Smooth muscle cell of the brain vasculature (primary cell): ENCODE data around the gene LCP2.

Source experiments
- DNase-seq: peaks from one replicate; pipeline ENCODE4 v3.0.0-alpha.2; 2012; ENCODE audit warnings: low read depth, low spot score

The LCP2 gene

DNA sequence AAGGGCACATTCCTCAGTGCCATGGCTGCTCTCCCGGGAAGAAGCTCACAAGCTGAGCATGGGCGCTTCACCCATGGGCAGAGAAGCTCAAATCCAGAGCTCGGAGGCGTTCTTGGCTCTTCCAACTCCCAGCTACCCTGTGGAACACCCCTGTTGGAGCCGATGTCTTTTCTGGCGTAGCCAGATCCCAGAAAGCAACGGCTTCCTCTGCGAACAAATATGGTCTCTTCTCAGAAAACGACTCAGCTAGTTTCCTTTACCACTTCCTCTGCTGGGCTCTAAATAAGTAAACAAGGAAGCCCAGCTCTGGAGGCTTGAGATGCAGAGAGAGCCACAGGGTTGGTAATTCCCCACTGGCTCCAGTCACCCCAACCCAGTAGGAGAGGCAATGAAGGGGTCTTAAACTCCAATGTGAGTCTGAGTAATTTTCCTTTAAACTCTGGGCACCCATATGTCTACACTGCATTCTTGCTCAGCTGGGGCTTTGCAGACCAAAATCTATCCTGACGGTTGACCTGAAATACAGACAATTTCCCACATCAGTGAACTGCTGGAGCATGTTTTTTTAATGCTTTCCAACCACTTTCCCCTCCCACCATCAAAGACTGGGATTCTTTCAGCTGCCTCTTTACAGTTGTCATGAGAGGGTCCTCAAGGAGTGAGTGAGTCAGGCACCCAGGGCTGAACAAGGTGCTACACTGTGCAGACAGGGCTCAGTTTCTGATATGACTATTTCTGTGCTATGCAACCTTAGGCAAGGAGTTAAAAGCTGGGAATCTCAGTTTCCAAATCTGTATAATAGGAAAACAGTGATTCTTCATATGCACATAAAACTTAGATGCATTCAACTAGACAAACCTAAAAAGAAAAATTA is at the start of gene LCP2:
LCP2 (minus strand) TSS at position 189 of the 874 bp plus-strand sequence; CDS start at position 23, 166 bp downstream.
- DNase-seq = no peak

DNA sequence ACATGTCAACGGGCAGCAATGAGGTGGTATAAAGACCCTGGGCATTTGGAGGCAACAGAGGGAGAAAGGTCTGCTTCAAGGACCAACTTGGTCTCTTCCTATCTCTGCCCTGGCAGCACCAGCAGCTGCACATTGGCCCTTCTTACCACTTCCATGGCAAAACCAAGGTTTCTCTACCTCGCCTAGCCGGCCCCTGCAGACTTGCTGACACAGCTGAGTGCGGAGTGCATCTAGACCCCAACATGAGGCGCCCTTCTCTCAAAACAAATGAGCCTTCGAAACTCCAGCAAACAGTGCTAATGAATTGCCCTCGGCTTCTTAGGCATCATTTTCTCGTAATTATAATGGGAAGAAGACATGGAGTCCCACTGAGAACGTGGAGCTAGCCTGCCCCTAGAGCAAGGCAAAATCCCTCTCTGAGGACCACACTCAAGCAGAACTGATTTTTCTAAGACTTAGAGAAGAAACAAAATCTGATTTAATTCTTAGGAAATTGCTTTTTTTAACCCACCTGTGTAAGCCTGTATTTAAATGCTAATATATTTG is 49.5 kb upstream of the LCP2 start:
- no peak for DNase-seq

DNA sequence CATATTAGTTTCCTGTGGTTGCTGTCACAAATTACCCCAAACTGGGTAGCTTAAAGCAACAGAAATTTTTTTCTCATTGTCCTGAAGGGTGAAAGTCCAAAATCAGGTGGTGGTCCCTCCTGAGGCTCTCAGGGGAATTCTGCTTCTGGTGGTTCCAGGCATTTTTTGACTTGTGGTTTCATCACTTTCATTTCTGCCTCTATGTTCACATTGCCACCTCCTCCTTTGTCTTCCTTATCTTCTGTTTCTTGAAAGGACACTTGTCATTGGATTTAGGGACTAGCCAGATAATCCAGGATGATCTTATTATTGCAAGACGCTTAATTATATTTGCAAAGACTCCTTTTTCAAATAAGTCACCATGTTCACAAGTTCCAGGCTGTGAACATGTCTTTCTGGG is 48.4 kb upstream of the LCP2 start:
- DNase-seq = no peak

GRCh38 chr5:170343177-170343576 is 45.6 kb upstream of the LCP2 start:
- no peak for DNase-seq

DNA sequence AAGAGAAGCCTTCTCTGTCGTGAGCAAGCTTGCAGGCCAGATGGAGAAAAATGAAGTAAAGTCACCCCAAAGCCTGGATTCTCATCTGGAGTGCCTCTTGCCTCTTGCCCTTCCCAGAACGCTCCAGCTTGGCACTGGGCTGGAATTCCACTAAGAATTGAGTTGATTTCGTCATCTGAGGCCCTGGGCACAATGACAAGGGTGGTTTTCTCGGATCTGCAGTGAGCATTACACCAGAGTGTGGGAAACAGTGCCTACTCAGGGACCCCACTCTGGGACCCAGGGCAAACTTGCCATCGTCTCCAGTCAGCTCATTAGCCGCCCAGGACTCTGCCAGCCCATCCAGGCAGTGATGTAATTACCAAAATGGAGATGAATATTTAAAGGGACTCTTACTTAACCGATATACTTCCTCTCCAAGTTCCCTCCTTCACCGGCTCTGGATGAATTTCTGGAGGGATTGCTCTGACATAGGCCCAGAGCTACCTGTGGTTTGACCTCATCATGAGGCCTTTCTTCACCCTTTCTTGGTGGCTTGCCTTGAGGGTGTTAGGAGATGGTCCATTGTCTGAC is 44.7 kb upstream of the LCP2 start:
- DNase-seq = no peak

DNA sequence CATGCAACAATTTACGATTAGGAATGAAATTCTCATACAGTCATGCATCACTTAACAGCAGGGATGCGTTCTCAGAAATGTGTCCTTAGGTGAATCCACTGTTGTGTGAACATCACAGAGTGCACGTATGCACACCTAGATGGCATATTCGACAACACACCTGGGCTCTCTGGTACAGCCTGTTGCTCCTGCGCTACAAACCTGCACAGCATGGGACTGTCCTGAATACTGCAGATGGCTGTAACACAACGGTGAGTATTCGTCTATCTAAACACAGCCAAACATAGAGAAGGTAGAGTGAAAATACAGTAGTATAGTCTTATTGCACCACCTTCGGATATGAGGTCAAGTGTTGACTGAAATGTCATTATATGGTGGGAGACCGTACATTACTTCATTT is 44.0 kb upstream of the LCP2 start:
- no peak for DNase-seq

DNA sequence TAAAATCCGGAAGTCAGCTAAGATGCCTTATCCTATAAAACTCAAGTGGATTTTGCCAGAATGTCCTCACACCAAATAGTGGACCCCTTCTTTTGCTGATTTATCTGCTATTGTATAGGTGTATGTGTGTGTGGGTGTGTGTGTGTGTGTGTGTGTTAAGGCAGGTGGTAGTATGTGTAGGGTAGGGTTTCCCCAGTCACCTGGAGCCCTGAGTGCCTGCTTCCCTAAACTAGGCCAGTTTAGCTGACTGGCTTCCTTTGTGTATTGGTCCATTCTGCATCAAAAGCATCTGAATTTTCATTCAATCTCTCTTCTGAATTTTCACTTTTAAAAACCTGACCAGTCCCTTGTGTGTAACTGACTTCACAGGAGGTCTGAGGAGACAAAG is 42.2 kb upstream of the LCP2 start:
- DNase-seq = no peak

DNA sequence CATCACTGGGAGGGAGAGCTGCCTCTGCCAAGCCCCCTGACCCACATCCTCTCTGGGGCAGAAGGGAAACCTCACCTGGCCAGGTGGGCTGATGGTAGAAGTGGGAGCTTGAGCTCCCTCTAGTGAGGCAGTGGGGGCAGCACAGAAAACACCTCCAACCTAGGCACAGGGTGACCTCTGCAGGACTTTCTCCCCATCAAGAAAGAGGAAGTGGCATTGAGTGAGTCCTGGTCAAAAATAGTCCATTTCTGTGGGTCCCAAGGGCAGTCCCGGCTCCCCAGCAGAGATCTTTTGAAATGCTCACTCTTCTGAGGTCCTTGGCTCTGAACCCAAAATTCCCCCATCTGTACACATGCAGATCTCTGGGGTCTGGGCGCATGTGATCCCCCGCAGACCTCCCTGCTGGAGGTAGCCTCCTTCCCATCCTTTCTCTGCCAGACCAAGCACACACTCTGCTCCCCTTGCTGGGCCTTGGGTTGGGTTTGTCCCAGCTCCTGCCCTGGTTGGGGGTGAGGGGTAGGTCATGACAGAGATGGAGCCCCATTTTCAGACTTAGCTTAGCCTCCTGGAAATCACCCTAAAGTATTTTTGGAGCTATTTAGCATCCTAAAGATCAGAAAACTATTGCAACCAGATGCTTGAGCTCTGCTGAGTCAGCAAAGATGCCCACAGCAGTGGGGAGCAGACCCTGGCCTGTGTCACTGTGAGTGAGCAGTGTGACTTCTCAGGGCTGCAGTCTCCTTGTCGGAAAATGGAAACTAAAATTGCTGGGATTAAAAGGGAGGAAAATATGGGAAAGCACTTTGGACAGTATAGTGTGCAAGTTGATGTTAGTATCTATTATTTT is 41.6 kb upstream of the LCP2 start:
- DNase-seq = no peak

GRCh38 chr5:170338291-170338690 is 40.7 kb upstream of the LCP2 start:
- DNase-seq = no peak

- no peak for DNase-seq
These were observed 39.6 kb upstream of the LCP2 start for GRCh38 chr5:170337045-170337733.

DNA sequence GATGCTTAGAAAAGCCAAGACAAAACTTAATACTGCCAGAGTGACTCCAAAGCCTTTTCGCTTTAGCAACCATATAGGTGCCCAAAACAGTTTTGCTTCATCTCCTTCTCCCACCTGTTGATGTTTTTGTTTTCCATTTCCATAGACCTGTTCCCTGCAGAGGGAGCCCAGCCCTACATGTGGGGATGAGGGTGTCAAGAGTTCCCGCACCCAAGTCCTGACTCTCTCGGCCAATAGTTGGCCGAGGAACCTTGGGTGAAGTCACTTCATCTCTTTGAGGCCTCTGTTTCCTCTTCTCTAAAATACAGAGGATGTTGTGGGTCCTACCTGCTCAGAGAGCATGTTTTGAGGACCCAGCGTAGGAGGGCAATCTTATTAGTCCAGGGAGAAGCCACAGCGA is 38.5 kb upstream of the LCP2 start:
- no peak for DNase-seq

- DNase-seq = no peak
These were observed 37.0 kb upstream of the LCP2 start for GRCh38 chr5:170334626-170335025.

GRCh38 chr5:170333161-170333910 is 35.8 kb upstream of the LCP2 start:
- DNase-seq = no peak

GRCh38 chr5:170332058-170332457 is 34.5 kb upstream of the LCP2 start:
- no peak for DNase-seq

GRCh38 chr5:170330568-170331054 is 33.0 kb upstream of the LCP2 start:
- no peak for DNase-seq

GRCh38 chr5:170329524-170329923 is 31.9 kb upstream of the LCP2 start:
- no peak for DNase-seq

- no peak for DNase-seq
These were observed 30.3 kb upstream of the LCP2 start for GRCh38 chr5:170327829-170328228.

DNA sequence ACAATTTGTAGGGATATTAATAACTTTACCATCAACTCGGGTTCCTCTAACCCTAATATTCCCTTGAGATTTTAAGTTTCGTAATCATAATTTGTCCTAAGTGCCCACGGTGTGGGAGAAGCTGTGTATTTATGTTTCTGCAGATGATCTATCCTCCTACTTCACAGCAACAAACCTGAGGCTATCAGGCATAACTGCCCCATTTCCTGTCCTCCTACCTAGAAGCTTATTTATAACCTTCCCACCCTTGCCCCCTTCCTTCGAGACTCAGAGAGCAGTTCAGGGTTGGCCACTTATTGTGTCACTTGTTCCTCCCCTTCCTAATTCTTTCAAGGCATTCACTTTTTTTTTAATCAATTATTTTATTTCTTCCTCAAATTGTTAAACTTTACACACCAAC is 29.6 kb upstream of the LCP2 start:
- DNase-seq = no peak

DNA sequence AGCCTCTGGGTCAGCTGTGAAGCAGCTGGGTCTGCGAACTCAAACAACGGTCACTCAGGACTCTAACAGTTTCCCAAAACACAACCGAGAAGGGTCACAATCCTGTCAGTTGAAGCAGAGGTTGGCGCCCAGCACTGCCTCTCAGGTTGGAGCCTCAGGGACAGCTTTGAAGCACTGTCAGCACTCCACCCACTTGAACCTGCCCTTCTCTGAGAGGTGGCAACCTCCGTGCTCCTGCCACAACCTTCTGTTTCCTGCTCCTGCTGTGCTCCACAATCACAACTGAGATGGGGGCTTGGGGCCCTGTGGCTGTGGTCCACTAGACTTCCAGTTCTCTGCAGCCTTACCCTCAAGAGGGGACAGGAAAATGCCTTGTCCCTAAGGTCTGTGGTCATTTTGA is 21.7 kb upstream of the LCP2 start:
- DNase-seq = no peak

DNA sequence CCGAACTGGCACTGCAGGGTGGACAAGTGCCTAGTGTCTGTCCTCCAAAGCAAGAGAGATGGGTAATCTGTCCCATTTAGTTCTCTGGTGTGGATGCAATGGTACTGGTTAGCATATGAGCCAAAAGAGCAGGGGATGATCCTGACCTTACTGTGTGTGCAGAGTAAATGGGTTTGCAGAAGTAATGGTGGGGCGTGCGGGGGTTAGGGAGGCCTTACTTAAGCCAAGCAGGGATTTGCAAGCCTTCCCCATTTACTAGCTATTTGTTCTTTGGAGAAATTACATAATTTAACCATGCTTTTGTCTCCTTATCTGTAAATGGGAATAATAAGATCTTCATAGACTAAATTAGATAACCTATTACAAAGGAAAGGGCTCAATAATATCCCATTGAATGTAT is 19.9 kb upstream of the LCP2 start:
- DNase-seq = no peak

GRCh38 chr5:170316937-170317336 is 19.4 kb upstream of the LCP2 start:
- no peak for DNase-seq
